Measurements from ENCODE around the gene CARS1.

CARS1 gene

GRCh38 chr11:3044915-3045314, 12.3 kb downstream of the CARS1 start:
- Histone ChIP-seq H3K4me3 (ENCODE audit: insufficient read depth, low read length, poor library complexity, severe bottlenecking) (no peak overlapping the region), H3K9me3 (ENCODE audit: insufficient read depth, low read length) (no peaks in the 10 kb centered on the region), H3K9ac (ENCODE audit: low read length) (no peak overlapping the region), H3K27ac (ENCODE audit: low read depth, low read length) (no peak overlapping the region), H3K9me2 (replicated peaks; ENCODE audit: insufficient read depth, low read length) (no peaks in the 10 kb centered on the region), H2AFZ (ENCODE audit: low read depth, low read length, severe bottlenecking) (no peak overlapping the region), H3K79me2 (ENCODE audit: insufficient read depth, low read length) (peaks cover 57% of the 10 kb centered on the region), H3F3A (ENCODE audit: insufficient read depth) (no peaks in the 10 kb centered on the region), H3K36me3 (ENCODE audit: low read length) (no peaks in the 10 kb centered on the region), H4K20me1 (ENCODE audit: low read depth, low read length) (no peaks in the 10 kb centered on the region), H3K27me3 (ENCODE audit: low read length) (no peaks in the 10 kb centered on the region), H3K4me2 (ENCODE audit: low read depth, low read length, poor library complexity, severe bottlenecking) (no peak overlapping the region)
- TF ChIP-seq CTCF (IDR thresholded peaks at IDR 0.05; ENCODE audit: insufficient read depth, low read length, poor library complexity, severe bottlenecking) (no peak), EZH2phosphoT487 (conservative IDR thresholded peaks at IDR 0.05; ENCODE audit: low read length) (no peak)

GRCh38 chr11:3044004-3044403, 13.2 kb downstream of the CARS1 start:
- Histone ChIP-seq H3K36me3 (ENCODE audit: low read length) (no peaks in the 10 kb centered on the region), H3F3A (ENCODE audit: insufficient read depth) (no peaks in the 10 kb centered on the region), H2AFZ (ENCODE audit: low read depth, low read length, severe bottlenecking) (no peak overlapping the region), H3K4me2 (ENCODE audit: low read depth, low read length, poor library complexity, severe bottlenecking) (no peak overlapping the region), H3K27ac (ENCODE audit: low read depth, low read length) (no peak overlapping the region), H3K9ac (ENCODE audit: low read length) (no peak overlapping the region), H4K20me1 (ENCODE audit: low read depth, low read length) (no peaks in the 10 kb centered on the region), H3K9me3 (ENCODE audit: insufficient read depth, low read length) (no peaks in the 10 kb centered on the region), H3K4me3 (ENCODE audit: insufficient read depth, low read length, poor library complexity, severe bottlenecking) (no peak overlapping the region), H3K27me3 (ENCODE audit: low read length) (no peaks in the 10 kb centered on the region), H3K79me2 (ENCODE audit: insufficient read depth, low read length) (peaks cover 48% of the 10 kb centered on the region), H3K9me2 (replicated peaks; ENCODE audit: insufficient read depth, low read length) (no peaks in the 10 kb centered on the region)
- TF ChIP-seq EZH2phosphoT487 (conservative IDR thresholded peaks at IDR 0.05; ENCODE audit: low read length) (no peak), CTCF (IDR thresholded peaks at IDR 0.05; ENCODE audit: insufficient read depth, low read length, poor library complexity, severe bottlenecking) (no peak)

GRCh38 chr11:3043315-3043871, 13.8 kb downstream of the CARS1 start:
- Histone ChIP-seq H3K9me3 (ENCODE audit: insufficient read depth, low read length) (no peaks in the 10 kb centered on the region), H3K9me2 (replicated peaks; ENCODE audit: insufficient read depth, low read length) (no peaks in the 10 kb centered on the region), H3K4me2 (ENCODE audit: low read depth, low read length, poor library complexity, severe bottlenecking) (no peak overlapping the region), H3K36me3 (ENCODE audit: low read length) (no peaks in the 10 kb centered on the region; the same call in 1 of the 2 replicates), H3K27ac (ENCODE audit: low read depth, low read length) (no peak overlapping the region), H3K9ac (ENCODE audit: low read length) (no peak overlapping the region), H3F3A (ENCODE audit: insufficient read depth) (no peaks in the 10 kb centered on the region), H2AFZ (ENCODE audit: low read depth, low read length, severe bottlenecking) (no peak overlapping the region), H3K27me3 (ENCODE audit: low read length) (no peaks in the 10 kb centered on the region), H3K79me2 (ENCODE audit: insufficient read depth, low read length) (peaks cover 43% of the 10 kb centered on the region), H3K4me3 (ENCODE audit: insufficient read depth, low read length, poor library complexity, severe bottlenecking) (no peak overlapping the region), H4K20me1 (ENCODE audit: low read depth, low read length) (no peaks in the 10 kb centered on the region)
- TF ChIP-seq EZH2phosphoT487 (conservative IDR thresholded peaks at IDR 0.05; ENCODE audit: low read length) (no peak), CTCF (IDR thresholded peaks at IDR 0.05; ENCODE audit: insufficient read depth, low read length, poor library complexity, severe bottlenecking) (no peak)
